ENCODE data around the gene CCDC181. TPM values are rescaled to one million over a fixed set of nuclear protein-coding genes. Genes with fewer than 3 reads are reported as not detected.

The CCDC181 gene
- total and polyA plus RNA-seq, 2 experiments from 2014 or later, result 5.9 to 6.5 TPM

DNA sequence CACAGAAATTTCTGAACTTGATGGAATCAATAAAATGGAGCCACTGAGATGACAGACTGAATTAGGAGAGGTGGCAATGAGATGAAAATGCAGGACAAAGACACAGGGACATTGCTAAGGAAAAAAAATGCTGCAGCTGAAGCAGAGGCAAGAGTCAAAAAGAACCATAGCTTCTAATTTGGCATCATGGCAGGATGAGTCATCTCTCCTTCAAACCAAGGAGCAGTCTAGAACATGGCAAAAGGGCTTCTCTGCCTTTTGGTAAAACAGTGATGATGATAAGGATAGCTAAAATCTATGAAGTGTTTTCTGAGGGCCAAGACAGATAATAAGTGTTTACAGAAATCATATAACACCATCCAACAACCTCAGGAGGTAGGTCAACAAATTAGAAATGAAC is 41.7 kb upstream of the CCDC181 start:
- no peak overlapping the region for H3K27ac ChIP-seq
- no peak overlapping the region for H3K4me3 ChIP-seq
- H3K9me3 ChIP-seq (ENCODE audit: low read depth), result no peaks in the 10 kb centered on the region
- no peak for DNase-seq (ENCODE audit: low read depth in 1 of 2, low spot score in 1 of 2)
- H3K36me3 ChIP-seq, result peaks cover 22% of the 10 kb centered on the region
- TF ChIP-seq, protein P1, sequence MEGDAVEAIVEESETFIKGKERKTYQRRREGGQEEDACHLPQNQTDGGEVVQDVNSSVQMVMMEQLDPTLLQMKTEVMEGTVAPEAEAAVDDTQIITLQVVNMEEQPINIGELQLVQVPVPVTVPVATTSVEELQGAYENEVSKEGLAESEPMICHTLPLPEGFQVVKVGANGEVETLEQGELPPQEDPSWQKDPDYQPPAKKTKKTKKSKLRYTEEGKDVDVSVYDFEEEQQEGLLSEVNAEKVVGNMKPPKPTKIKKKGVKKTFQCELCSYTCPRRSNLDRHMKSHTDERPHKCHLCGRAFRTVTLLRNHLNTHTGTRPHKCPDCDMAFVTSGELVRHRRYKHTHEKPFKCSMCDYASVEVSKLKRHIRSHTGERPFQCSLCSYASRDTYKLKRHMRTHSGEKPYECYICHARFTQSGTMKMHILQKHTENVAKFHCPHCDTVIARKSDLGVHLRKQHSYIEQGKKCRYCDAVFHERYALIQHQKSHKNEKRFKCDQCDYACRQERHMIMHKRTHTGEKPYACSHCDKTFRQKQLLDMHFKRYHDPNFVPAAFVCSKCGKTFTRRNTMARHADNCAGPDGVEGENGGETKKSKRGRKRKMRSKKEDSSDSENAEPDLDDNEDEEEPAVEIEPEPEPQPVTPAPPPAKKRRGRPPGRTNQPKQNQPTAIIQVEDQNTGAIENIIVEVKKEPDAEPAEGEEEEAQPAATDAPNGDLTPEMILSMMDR (IDR thresholded peaks at IDR 0.05; ENCODE audit: low read depth, low read length), result no peak
- no peaks in the 10 kb centered on the region for H3K27me3 ChIP-seq
- H3K4me1 ChIP-seq (ENCODE audit: low read depth), result no peaks in the 10 kb centered on the region

DNA sequence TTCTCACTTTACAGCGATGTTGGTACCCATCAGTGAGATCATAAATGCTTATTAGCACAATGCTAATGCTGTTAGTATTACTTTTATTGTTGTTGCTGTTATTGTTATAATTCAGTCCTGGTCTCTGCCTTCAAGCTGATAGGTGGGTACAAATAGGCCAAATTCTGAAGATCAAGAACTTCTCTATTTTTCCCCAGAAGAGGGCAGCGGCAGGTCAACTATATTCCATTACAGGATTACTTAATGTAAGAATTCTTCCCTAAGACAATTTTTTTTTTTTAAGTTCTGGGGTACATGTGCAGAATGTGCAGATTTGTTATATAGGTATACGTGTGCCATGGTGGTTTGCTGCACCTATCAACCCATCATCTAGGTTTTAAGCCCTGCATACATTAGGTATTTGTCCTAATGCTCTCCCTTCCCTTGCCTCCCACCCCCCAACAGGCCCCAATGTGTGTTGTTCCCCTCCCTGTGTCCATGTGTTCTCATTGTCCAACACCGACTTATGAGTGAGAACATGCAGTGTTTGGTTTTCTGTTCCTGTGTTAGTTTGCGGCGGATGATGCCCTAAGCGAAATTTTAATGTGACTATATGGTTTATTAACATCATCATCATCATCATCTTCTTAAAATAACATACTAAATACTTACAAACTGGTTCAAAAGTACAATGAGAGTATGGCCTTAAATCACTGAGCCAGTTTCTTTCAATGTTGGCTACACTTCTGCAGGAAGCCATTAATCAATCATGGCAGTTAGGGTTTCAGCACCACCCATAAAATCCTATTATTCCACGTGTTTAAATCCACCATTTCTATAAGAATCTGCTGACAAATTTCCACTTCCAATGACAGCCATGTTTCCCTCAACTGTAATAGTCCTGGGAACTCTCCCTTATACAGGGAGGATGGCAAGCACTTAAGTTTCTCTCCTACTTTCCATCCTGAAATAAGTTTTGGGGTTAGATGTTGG is 39.3 kb upstream of the CCDC181 start:
- H3K4me1 ChIP-seq (ENCODE audit: low read depth), result no peaks in the 10 kb centered on the region
- no peak overlapping the region for H3K27ac ChIP-seq
- peaks cover 19% of the 10 kb centered on the region for H3K36me3 ChIP-seq
- no peaks in the 10 kb centered on the region for H3K9me3 ChIP-seq (ENCODE audit: low read depth)
- no peak overlapping the region for H3K4me3 ChIP-seq
- TF ChIP-seq, protein P1 (IDR thresholded peaks at IDR 0.05; ENCODE audit: low read depth, low read length), result peak; percentile 40
- DNase-seq (ENCODE audit: low read depth in 1 of 2, low spot score in 1 of 2), result peak; percentile 16 to 72
- H3K27me3 ChIP-seq, result no peaks in the 10 kb centered on the region

DNA sequence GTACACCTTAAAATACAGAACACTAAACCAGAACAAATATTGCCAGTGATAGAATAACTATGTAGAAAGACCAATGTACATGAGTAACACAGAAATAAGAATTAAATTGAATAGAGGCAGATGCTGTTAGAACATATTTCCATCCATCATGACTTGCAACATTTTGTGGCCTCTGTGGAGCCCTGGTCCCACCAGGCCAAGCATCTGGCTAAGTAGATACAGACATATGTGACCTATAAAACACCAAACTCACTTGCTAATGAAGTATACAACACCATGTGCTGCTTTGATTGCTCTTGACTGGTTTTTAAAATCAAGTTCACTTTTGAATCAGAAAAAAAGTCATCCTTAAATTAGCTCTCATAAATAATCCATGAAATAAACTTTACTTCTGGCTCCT is 38.0 kb upstream of the CCDC181 start:
- Histone ChIP-seq H3K9me3 (ENCODE audit: low read depth) (no peaks in the 10 kb centered on the region), H3K27me3 (peaks cover under 1% of the 10 kb centered on the region), H3K27ac (no peak overlapping the region), H3K36me3 (peaks cover 19% of the 10 kb centered on the region), H3K4me1 (ENCODE audit: low read depth) (no peaks in the 10 kb centered on the region), H3K4me3 (no peak overlapping the region)
- TF ChIP-seq, protein P1 (IDR thresholded peaks at IDR 0.05; ENCODE audit: low read depth, low read length), result no peak
- DNase-seq (ENCODE audit: low read depth in 1 of 2, low spot score in 1 of 2), result no peak

DNA sequence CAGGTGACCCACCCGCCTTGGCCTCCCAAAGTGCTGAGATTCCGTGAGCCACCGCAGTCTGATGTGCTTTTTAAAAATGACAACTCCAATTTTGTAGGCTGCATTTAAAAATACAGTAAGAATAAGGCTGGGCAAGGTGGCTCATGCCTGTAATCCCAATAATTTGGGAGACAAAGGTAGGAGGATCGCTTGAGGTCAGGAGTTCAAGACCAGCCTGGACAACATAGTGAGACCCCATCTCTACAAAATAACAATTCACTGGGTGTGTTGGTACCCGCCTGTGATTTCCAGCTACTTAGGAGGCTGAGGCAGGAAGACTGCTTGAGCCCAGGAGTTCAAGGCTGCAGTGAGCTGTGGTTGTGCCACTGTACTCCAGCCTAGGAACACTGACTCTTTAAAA is 35.1 kb upstream of the CCDC181 start:
- H3K36me3 ChIP-seq, result no peaks in the 10 kb centered on the region
- DNase-seq (ENCODE audit: low read depth in 1 of 2, low spot score in 1 of 2), result no peak

DNA sequence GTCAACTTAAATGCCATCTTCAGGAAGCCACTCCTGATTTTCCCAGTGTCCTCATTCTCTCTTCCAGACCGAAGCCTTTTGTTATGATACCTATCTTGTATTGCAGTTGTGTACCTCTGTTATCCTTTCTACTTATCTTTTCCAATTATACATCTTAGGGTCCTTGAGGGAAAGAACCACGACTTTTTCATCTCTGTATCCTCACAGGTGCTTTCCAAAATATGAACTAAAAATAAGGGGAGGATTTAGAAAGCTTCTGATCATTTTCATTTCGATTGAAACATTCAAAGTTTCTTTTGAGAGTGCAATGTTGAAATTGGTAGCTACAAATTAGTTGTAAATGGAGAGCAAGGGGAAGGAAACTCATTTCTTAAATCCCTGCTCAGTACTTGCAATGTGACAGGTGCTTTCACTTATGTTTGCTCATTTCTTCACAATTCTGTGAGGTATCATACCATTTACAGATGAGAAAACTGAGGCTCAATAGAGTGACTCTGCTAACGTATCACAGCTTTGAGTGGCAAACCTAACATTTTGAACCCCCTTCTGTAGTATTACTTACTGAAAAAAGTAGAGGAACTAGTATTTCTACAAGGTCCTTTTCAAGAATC is 34.2 kb upstream of the CCDC181 start:
- TF ChIP-seq, protein P1 (IDR thresholded peaks at IDR 0.05; ENCODE audit: low read depth, low read length), result no peak
- Histone ChIP-seq H3K4me3 (no peak overlapping the region), H3K27me3 (peaks cover 3% of the 10 kb centered on the region), H3K27ac (no peak overlapping the region), H3K36me3 (no peaks in the 10 kb centered on the region), H3K9me3 (ENCODE audit: low read depth) (no peaks in the 10 kb centered on the region), H3K4me1 (ENCODE audit: low read depth) (no peaks in the 10 kb centered on the region)
- no peak for DNase-seq (ENCODE audit: low read depth in 1 of 2, low spot score in 1 of 2)

More for the DNA sequence above, 35.1 kb upstream of the CCDC181 start:
- Histone ChIP-seq H3K4me1 (ENCODE audit: low read depth) (no peaks in the 10 kb centered on the region), H3K4me3 (no peak overlapping the region), H3K27ac (no peak overlapping the region), H3K9me3 (ENCODE audit: low read depth) (no peaks in the 10 kb centered on the region), H3K27me3 (peaks cover 3% of the 10 kb centered on the region)
- TF ChIP-seq, protein P1 (IDR thresholded peaks at IDR 0.05; ENCODE audit: low read depth, low read length), result no peak

Measured in cardiac muscle cell (in vitro differentiated cells and primary cell).